NOMO-1 treated with dmso at 0.1 percent for 144 hours (cell line): ENCODE data around the gene MED27.

Experiments
- DNase-seq: peaks from one replicate; lab custom pipeline; 2025; ENCODE audit not compliant: unreplicated experiment; lab: John Stamatoyannopoulos, UW

The MED27 gene

DNA sequence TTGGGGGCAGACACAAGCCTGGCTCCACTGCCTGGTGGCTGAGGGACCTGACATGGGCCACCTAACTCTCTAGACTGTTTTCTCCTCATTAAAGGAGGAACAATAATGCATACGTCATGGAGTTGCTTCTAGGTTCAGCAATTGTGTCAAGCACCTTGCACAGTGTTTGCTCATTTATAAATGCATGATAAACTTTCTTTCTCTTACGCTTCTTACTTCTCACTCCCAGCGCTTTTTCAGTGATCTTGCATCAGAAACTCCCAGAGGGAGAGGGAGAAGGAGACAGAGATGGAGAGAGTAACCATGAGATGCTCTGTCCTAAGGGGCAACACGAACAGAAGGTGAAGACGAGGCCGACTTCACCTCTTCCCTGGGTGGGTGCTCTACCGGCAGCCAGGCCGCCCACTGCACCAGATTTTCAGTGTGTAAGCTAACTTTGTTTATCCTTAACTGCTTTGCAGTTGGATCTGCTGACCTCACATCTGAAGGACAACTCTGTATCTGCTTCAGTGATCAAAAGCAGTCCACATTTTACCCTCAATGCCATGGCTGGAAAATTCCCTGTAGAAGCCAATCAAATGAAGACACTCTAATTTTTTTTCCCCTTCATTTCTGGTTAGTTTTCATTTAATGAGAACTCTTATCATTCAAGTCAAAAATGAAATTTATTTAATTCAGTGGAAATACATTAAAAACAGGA, 35.3 kb downstream of the MED27 start:
- DNase-seq, result no peak

- DNase-seq, result no peak
These were observed 36.0 kb downstream of the MED27 start for GRCh38 chr9:132043708-132044107.

DNA sequence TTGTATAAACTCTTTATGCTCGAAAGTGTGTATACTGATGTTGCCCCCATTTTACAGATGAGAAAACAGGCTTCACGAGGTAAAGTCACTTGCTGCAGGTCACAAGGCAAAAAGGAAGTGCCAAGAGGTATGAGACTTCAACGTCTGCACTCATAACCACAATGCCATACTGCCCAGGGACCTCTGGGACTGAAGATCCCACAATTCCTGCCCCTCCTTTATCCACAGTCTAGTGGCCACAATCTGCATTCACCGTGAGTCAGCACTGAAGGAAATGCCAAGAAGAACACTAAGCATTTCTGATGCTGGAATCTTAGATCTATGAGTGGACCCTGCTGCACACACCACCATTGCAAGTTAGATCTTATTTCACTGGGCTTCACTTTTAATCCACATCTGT, 37.3 kb downstream of the MED27 start:
- no peak for DNase-seq

DNA sequence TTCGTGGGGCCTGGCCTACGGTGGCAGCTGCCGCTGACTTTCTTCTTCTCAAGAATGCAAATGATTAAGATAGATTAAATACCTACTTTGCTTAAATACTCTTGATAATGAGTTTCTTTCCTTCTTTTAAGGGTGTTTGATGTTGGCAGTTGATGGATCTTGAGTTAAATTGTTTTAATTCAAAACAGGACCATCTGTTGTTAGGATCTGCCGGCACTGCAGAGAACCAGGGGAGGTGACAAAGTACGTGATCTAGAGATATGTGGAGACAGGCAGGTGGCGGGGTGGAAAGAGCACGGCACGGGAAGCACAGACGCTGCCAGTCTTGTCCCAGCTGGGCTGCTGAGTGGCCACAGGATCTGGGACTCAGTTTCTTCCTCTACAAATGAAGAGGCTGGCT, 37.9 kb downstream of the MED27 start:
- DNase-seq, result no peak

GRCh38 chr9:132040808-132041207, 38.9 kb downstream of the MED27 start:
- no peak for DNase-seq

GRCh38 chr9:132040246-132040645, 39.4 kb downstream of the MED27 start:
- DNase-seq, result no peak

GRCh38 chr9:132039284-132039683, 40.4 kb downstream of the MED27 start:
- no peak for DNase-seq

- no peak for DNase-seq
These were observed 42.2 kb downstream of the MED27 start for GRCh38 chr9:132037458-132037857.

DNA sequence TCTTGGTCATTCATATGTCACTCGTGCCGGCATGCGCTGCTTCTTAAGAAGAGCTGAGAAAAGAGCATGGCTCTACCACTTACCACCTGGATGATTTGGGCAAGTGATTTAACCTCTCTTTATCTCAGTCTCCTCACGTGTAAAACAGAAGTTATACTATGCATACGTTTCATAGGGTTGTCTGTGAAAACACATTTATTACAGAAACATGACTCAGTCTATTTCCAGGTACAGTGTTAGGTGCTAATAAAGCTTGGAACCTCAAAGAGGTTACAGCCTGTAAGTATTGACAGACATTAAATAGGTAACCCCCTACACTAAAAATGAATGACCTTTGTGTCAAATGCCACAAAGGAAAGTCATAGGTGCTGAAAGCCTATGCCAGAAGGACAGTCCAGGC, 43.1 kb downstream of the MED27 start:
- no peak for DNase-seq

DNA sequence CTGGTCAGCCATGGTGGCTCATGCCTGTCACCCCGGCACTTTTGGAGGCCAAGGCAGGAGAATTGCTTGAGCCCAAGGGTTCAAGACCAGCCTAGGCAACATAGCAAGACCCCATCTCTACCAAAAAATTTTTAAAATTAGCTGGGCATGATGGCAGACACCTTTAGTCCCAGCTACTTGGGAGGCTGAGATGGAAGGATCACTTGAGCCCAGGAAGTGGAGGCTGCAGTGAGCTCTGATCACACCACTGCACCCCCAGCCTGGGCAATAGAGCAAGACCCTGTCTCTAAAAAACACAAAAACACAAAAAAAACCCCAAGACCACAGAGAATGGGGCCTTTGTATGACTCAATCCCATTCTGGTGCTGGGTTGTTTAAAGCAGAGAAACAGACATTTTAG, 44.0 kb downstream of the MED27 start:
- DNase-seq, result no peak

GRCh38 chr9:132032238-132032950, 47.3 kb downstream of the MED27 start:
- DNase-seq, result no peak

GRCh38 chr9:132031467-132032237, 48.0 kb downstream of the MED27 start:
- DNase-seq, result no peak

DNA sequence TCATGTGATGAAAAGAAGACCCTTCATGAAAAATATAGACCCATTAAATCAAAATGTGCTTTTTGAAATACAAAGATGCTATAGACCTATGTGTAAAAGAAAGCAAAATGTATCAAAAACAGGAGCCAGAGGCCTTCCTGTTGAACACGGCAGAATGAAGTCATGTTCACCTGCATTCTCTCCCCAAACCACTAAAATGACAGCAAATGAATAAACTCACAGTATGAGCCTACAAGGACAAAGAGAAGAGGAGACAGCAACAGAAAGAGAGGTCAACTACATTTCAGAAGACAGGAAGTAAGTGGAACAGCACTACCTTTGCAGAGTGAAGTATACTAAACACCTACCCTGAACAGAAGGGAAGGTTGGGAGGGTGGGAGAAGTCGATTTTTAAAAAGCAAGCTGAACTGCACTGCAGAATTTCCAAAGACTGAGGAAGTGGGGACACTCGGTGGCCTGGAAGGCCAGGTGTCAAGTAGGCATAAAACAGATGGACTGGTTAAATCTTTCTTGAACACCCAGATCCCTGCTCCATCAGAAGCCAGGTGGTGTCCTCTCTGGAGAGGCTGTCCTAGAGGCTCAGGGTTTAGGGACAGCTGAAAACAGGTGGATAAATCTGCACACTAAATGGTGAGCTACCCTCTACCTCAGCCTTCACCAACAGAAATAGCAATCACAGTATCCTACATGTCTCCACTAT, 48.9 kb downstream of the MED27 start:
- DNase-seq, result no peak

GRCh38 chr9:132027752-132028663, 51.7 kb downstream of the MED27 start:
- no peak for DNase-seq

DNA sequence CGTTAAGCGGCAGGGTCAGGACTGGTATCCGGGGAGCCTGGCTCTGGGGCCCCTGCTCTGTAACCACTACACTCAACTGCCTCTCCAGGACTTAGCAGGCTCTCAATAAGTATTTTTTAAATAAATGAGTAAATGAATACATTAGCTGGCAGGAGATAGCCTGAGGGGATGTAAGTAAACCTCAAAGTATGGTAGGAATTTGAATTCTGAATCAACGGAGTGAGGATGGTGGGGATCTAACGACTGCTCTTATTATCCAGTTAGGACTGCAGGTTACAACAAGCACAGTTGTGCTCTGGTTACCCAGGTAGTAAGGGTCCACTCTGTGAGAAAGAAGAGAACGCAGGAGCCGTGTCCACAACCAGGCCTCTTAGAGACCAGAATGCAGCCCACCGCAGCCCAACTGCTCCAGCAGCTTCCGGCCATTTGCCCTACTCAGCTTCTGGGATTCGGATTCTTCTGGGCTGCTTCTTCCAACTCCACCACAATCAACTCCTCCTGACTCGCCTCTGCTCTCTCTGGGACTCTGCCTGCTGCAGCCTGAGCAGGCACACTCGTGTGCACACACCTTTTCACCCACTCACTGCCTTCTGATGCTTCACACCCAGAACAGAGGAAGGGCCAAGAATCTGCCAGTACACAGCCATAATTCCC, 52.6 kb downstream of the MED27 start:
- no peak for DNase-seq

- no peak for DNase-seq
These were observed 53.9 kb downstream of the MED27 start for GRCh38 chr9:132025766-132026165.

- no peak for DNase-seq
These were observed 55.1 kb downstream of the MED27 start for GRCh38 chr9:132024589-132024988.

- DNase-seq, result no peak
These were observed 56.1 kb downstream of the MED27 start for GRCh38 chr9:132023419-132024180.
